Right cardiac atrium (tissue), 5 donors: ENCODE data around the gene RAC3. TPM values are rescaled to one million over a fixed set of nuclear protein-coding genes. Genes with fewer than 3 reads are reported as not detected.

ENCODE experiments used
- ATAC-seq, 2 donors: fragments of 200-7000 bp; cut with Tn5 transposase; one replicate each; pipeline versions ENCODE4 v1.8.0 to v1.9.1; 2020; ENCODE audit warnings: moderate library complexity in 2 of 2, mild to moderate bottlenecking in 1 of 2
- DNase-seq, 3 donors: peaks; one replicate each; pipeline ENCODE4 v3.0.0-alpha.2; 2020
- H3K27ac ChIP-seq: one replicate; pipeline ENCODE4 v1.5.1; 2013; ENCODE audit warnings: mild to moderate bottlenecking, low read length, control low read depth, moderate library complexity
- H3K27me3 ChIP-seq: one replicate; pipeline ENCODE4 v1.6.1; 2013; ENCODE audit not compliant: control insufficient read depth, insufficient read depth
- H3K4me1 ChIP-seq: one replicate; pipeline ENCODE4 v1.6.1; 2013; ENCODE audit warnings: low read length; ENCODE audit not compliant: control insufficient read depth, insufficient read depth
- H3K4me3 ChIP-seq: one replicate; pipeline ENCODE4 v1.5.1; 2013; ENCODE audit warnings: low read length, control low read depth
- H3K9me3 ChIP-seq: one replicate; pipeline ENCODE4 v1.6.1; 2013; ENCODE audit warnings: low read length; ENCODE audit not compliant: control insufficient read depth
- WGBS: extraction: QIAGEN DNeasy Blood & Tissue Kit; methylation state at CpG from one replicate; pipeline ENCODE4 v1.1.7; 2013; 5-methylcytosine and 5-hydroxymethylcytosine counted together
- intact Hi-C, 4 donors: fragments of 100-400 bp; cut with DNase I; formaldehyde crosslinking; loops; one replicate each; pipeline versions ENCODE4 v1.11.0 to v1.14.0; 2022 to 2023
- long read RNA-seq, 4 donors: library from polyadenylated mRNA; unstranded; transcript quantifications; one replicate each; pipeline ENCODE4 v2.0.0, GENCODE V29; 2020 to 2021
- polyA plus RNA-seq: library from polyadenylated mRNA; stranded (reverse); fragments of 200-250 nt; gene quantifications from one replicate; pipeline ENCODE4 v1.2.3, GENCODE V29; 2013
- total RNA-seq, 4 donors: library from RNA; stranded (reverse); fragmentation: NEBNext Ultra II Directional; extraction: Animal tissue kit (Norgen Biotek cat#: 25700); gene quantifications; one replicate each; pipeline ENCODE4 v1.2.1, GENCODE V29; 2021
- donor health status: healthy with polysubstance abuse.
- donor health status: DM: no; HTN: yes; CAD: no.
- donor health status: DM: no; HTN: no; CAD: no.
- donor health status: DM: no; HTN: yes; CAD: no; lungs with severe emphysema.
- donor health status: DM: yes; HTN: yes; CAD: no.

RAC3 gene
- total RNA-seq (1 to 10 TPM; 1.0 to 2.0 (median 1.5) TPM), polyA plus RNA-seq (2.4 TPM)
- long read RNA-seq, donor 1: 0 reads
- long read RNA-seq, donor 2, partial matches to known transcripts: 0 of 2 reads
- long read RNA-seq, donor 2, other reads (novel, unspliced or antisense): 1 of 2 reads
- long read RNA-seq, donor 3, partial matches to known transcripts: 0 of 1 reads
- long read RNA-seq, donor 3, other reads (novel, unspliced or antisense): 0 of 1 reads
- long read RNA-seq, donor 4, partial matches to known transcripts: 0 of 2 reads
- long read RNA-seq, donor 4, other reads (novel, unspliced or antisense): 1 of 2 reads

DNA sequence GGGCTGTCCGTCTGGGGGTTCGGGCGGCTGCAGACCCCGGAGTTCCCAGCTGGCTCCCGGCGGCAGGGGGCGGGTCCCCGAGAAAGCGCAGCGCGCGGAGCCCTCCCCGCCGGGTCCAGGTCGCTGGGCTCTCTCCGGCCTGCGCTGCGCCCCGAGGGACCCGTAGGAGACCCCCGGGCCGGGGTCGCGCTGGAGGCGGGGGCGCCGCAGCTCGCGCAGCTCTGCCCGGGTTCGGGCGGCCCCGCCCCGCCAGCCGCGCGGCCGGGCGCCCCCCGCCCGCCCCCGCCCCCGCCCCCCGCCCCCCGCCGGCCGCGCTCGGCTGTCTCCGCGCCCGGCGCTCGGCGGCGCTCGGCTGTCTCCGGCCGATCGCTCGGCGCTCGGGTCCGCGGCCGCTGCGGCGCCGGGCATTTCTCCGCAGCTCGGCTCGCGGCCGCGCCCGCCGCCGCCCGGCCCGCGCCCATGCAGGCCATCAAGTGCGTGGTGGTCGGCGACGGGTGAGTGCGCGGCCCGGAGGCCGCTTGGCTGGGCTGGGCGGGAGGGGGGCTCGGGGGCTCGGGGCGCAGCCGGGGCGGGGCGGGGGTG, at the start of gene RAC3:
TSS of gene RAC3 (plus strand) at position 376 of the 582 bp plus-strand sequence. CDS start at position 460, 84 bp downstream.
- H3K27ac ChIP-seq: no peak within 1 kb of the TSS
- H3K4me1 ChIP-seq: peaks cover 2% of the 10 kb centered on the region
- DNase-seq: no peak
- peak in 1 of 2 donors; percentile 4 for ATAC-seq
- H3K4me3 ChIP-seq: peak within 1 kb of the TSS; percentile 23
- intact Hi-C loops: loop anchor here in 2 of 4 donors (2.0 kb wide), 1 partner anchor 123 kb away; no protein-coding TSS in a partner anchor
- no peaks in the 10 kb centered on the region for H3K9me3 ChIP-seq
- under 1% methylated on average over 96 of the region's 96 CpGs for WGBS
- H3K27me3 ChIP-seq: no peaks in the 10 kb centered on the region

DNA sequence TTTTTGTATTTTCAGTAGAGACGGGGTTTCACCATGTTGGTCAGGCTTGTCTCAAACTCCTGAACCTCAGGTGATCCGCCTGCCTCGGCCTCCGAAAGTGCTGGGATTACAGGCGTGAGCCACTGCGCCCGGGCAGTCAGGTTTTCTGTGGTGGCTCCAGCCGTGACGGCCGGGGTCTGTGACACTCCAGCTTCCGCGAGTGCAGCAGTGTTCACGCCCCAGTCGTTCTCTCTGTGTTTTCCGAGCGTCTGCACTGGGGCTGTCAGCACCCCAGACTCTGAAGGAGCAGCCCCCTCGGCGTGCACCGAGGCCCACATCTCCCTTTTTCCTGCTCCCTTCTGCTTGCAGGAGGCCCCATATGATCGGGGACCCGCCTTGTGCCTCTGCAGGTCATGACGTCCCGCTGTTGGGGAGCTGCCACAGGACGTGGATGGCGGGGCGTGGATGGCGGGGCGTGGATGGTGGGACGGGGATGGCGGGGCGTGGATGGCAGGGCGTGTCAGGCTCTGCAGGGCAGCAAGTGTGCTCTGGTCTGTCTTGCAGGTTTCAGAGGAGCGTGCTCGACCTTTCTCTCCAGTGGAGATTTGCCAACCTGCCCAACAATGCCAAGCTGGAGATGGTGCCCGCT, 48.4 kb upstream of the RAC3 start:
- Histone ChIP-seq H3K27ac (no peak overlapping the region), H3K4me3 (no peak overlapping the region), H3K9me3 (no peaks in the 10 kb centered on the region), H3K4me1 (no peaks in the 10 kb centered on the region), H3K27me3 (no peaks in the 10 kb centered on the region)
- DNase-seq (no peak), ATAC-seq (no peak)
- 96% methylated on average over 35 of the region's 35 CpGs for WGBS
- intact Hi-C loops: no loop called here

DNA sequence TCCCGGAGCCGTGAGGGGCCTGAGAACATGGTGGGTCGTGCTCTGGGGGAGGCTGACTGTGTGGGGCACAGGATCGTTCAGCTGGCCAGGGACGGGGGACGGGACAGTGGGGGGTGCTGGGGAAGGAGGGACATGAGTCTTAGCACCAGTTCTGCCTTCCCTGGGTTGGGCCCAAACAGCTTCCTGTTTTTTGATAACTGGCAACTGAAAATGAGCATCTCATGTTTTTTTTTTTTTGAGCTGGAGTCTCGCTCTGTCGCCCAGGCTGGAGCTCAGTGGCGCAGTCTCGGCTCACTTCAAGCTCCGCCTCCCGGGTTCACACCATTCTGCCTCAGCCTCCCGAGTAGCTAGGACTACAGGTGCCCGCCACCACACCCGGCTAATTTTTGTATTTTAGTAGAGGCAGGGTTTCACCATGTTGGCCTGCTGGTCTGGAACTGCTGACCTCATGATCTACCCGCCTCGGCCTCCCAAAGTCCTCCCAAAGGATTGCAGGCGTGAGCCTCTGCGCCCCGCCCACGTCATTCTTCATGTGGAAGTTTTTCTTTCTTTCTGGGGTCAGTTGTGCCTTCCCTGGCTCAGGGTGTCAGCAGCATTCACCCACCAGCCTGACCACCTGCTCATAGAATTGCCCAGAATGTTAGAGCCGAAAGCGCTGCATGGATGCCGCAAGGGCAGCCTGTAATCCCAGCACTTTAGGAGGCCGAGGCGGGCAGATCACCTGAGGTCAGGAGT, 47.7 kb upstream of the RAC3 start:
- no peaks in the 10 kb centered on the region for H3K4me1 ChIP-seq
- H3K4me3 ChIP-seq: no peak overlapping the region
- WGBS: 94% methylated on average over 26 of the region's 26 CpGs
- ATAC-seq: no peak
- H3K27ac ChIP-seq: no peak overlapping the region
- no peaks in the 10 kb centered on the region for H3K27me3 ChIP-seq
- no peaks in the 10 kb centered on the region for H3K9me3 ChIP-seq
- intact Hi-C loops: no loop called here
- no peak for DNase-seq

DNA sequence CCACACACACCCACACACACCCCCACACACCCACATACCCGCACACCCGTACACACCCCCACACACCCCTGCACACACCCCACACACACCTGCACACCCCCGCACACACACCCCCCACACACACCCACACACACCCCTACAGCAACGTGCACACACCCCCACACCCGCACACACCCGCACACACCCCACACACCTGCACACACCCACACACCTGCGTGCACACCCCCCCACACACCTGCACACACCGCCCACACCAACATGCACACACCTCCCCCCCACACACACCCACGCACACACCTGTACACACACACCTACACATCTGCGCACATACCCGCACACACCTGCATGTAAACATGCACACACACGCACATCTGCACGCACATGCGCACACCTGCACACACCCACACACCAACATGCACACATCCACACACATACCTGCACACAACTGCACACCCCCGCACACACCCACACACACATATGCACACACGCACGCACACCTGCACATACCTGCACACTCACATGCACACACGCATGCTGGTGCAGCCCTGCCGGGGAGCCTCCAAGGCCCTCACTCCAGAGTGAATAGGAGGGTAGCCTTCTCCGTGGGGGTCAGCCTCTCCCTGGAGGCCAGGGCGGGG, 46.6 kb upstream of the RAC3 start:
- WGBS: 93% methylated on average over 21 of the region's 21 CpGs
- peak in 1 of 2 donors; percentile 24 for ATAC-seq
- DNase-seq: no peak

GRCh38 chr17:81986606-81987005, 44.9 kb upstream of the RAC3 start:
- 97% methylated on average over 26 of the region's 26 CpGs for WGBS
- Histone ChIP-seq H3K27me3 (no peaks in the 10 kb centered on the region), H3K9me3 (no peaks in the 10 kb centered on the region), H3K4me3 (no peak overlapping the region), H3K4me1 (no peaks in the 10 kb centered on the region), H3K27ac (no peak overlapping the region)
- DNase-seq: no peak
- intact Hi-C loops: no loop called here
- ATAC-seq: no peak

More for the DNA sequence above, 46.6 kb upstream of the RAC3 start:
- intact Hi-C loops: no loop called here
- Histone ChIP-seq H3K9me3 (no peaks in the 10 kb centered on the region), H3K4me1 (no peaks in the 10 kb centered on the region), H3K4me3 (no peak overlapping the region), H3K27ac (no peak overlapping the region), H3K27me3 (no peaks in the 10 kb centered on the region)

GRCh38 chr17:81987161-81987770, 44.2 kb upstream of the RAC3 start:
- Histone ChIP-seq H3K9me3 (no peaks in the 10 kb centered on the region), H3K4me1 (no peaks in the 10 kb centered on the region), H3K27ac (no peak overlapping the region), H3K4me3 (no peak overlapping the region), H3K27me3 (no peaks in the 10 kb centered on the region)
- no peak for ATAC-seq
- no peak for DNase-seq
- intact Hi-C loops: no loop called here
- 92% methylated on average over 26 of the region's 26 CpGs for WGBS

- DNase-seq (peak in 1 of 3 donors; percentile 46), ATAC-seq (no peak)
- Histone ChIP-seq H3K4me1 (no peaks in the 10 kb centered on the region), H3K9me3 (no peaks in the 10 kb centered on the region), H3K27ac (no peak overlapping the region), H3K4me3 (no peak overlapping the region), H3K27me3 (no peaks in the 10 kb centered on the region)
- intact Hi-C loops: no loop called here
- 86% methylated on average over 25 of the region's 25 CpGs for WGBS
These were observed 40.4 kb upstream of the RAC3 start for GRCh38 chr17:81990836-81991683.

- DNase-seq: peak; percentile 77 to 86 (median 85)
- H3K27ac ChIP-seq: peak overlapping the region; percentile 28
- H3K9me3 ChIP-seq: no peaks in the 10 kb centered on the region
- WGBS: 45% methylated on average over 31 of the region's 31 CpGs
- ATAC-seq: peak; percentile 71 to 81
- no peak overlapping the region for H3K4me3 ChIP-seq
- no peaks in the 10 kb centered on the region for H3K4me1 ChIP-seq
- no peaks in the 10 kb centered on the region for H3K27me3 ChIP-seq
- intact Hi-C loops: no loop called here
These were observed 39.7 kb upstream of the RAC3 start for GRCh38 chr17:81991684-81992305.

DNA sequence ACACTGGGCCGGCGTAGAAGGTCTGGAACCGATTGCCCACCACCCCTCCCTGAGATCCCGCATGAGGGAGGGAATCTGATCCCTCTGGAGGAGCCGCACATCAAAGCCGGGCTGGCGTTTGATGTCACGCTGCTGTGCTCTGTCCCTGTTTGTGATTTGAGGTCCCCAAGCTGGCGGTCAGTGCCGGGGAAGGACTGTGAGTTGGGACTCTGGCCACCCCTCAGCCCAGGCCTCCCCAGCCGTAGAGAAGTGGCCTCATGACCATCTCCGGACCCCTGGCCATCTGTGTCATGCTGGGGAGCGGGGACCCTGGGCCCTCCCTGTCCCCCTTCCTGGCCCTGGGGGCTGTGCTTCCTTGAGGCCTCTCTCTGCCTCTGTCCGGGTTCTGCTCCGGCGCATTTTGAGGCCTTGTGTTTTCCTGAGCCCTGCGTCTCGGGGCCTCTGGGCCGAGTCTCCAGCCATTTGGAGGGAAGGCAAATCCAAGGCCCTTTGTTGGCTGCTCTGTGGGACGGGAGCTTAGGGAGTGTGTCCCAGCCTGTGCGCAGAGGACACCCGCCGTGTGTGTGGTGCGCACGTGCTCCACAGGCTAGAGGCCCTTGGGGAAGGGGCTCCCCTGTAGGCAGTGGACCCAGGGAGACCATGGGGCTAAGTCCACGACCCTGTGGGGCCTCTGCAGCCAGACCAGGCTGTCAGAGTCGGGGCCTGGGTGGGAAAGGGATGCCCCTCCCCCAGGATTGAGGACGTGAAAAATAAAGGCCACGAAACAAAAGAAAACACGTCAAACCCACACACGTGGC, 39.0 kb upstream of the RAC3 start:
- H3K4me1 ChIP-seq: no peaks in the 10 kb centered on the region
- no peaks in the 10 kb centered on the region for H3K27me3 ChIP-seq
- ATAC-seq (no peak), DNase-seq (no peak)
- no peak overlapping the region for H3K27ac ChIP-seq
- no peak overlapping the region for H3K4me3 ChIP-seq
- 78% methylated on average over 31 of the region's 31 CpGs for WGBS
- intact Hi-C loops: no loop called here
- H3K9me3 ChIP-seq: no peaks in the 10 kb centered on the region
